ENCODE data around the gene RASSF8. TPM values are rescaled to one million over a fixed set of nuclear protein-coding genes. Genes with fewer than 3 reads are reported as not detected.

RASSF8 gene
- total and polyA plus RNA-seq, 2 of the 8 experiments (the other 6 are each of a cell fraction or from before 2014, with no cell fraction given) = 6.4 to 46.7 TPM

DNA sequence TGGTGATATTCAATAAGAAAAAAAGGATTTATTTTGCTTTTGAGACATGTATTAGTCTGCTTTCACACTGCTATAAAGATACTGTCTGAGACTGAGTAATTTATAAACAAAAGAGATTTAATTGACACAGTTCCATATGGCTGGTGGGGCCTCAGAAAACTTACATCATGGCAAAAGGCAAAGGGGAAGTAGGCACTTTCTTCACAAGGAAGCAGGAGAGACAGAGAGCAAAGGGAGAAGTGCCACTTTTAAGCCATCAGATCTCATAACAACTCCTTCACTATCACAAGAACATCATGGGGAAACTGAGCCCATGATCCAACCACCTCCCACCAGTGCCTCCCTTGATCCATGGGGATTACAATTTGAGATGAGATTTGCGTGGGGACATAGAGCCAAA lies 122.4 kb downstream of the RASSF8 start (continued):
- TF ChIP-seq, protein P1, sequence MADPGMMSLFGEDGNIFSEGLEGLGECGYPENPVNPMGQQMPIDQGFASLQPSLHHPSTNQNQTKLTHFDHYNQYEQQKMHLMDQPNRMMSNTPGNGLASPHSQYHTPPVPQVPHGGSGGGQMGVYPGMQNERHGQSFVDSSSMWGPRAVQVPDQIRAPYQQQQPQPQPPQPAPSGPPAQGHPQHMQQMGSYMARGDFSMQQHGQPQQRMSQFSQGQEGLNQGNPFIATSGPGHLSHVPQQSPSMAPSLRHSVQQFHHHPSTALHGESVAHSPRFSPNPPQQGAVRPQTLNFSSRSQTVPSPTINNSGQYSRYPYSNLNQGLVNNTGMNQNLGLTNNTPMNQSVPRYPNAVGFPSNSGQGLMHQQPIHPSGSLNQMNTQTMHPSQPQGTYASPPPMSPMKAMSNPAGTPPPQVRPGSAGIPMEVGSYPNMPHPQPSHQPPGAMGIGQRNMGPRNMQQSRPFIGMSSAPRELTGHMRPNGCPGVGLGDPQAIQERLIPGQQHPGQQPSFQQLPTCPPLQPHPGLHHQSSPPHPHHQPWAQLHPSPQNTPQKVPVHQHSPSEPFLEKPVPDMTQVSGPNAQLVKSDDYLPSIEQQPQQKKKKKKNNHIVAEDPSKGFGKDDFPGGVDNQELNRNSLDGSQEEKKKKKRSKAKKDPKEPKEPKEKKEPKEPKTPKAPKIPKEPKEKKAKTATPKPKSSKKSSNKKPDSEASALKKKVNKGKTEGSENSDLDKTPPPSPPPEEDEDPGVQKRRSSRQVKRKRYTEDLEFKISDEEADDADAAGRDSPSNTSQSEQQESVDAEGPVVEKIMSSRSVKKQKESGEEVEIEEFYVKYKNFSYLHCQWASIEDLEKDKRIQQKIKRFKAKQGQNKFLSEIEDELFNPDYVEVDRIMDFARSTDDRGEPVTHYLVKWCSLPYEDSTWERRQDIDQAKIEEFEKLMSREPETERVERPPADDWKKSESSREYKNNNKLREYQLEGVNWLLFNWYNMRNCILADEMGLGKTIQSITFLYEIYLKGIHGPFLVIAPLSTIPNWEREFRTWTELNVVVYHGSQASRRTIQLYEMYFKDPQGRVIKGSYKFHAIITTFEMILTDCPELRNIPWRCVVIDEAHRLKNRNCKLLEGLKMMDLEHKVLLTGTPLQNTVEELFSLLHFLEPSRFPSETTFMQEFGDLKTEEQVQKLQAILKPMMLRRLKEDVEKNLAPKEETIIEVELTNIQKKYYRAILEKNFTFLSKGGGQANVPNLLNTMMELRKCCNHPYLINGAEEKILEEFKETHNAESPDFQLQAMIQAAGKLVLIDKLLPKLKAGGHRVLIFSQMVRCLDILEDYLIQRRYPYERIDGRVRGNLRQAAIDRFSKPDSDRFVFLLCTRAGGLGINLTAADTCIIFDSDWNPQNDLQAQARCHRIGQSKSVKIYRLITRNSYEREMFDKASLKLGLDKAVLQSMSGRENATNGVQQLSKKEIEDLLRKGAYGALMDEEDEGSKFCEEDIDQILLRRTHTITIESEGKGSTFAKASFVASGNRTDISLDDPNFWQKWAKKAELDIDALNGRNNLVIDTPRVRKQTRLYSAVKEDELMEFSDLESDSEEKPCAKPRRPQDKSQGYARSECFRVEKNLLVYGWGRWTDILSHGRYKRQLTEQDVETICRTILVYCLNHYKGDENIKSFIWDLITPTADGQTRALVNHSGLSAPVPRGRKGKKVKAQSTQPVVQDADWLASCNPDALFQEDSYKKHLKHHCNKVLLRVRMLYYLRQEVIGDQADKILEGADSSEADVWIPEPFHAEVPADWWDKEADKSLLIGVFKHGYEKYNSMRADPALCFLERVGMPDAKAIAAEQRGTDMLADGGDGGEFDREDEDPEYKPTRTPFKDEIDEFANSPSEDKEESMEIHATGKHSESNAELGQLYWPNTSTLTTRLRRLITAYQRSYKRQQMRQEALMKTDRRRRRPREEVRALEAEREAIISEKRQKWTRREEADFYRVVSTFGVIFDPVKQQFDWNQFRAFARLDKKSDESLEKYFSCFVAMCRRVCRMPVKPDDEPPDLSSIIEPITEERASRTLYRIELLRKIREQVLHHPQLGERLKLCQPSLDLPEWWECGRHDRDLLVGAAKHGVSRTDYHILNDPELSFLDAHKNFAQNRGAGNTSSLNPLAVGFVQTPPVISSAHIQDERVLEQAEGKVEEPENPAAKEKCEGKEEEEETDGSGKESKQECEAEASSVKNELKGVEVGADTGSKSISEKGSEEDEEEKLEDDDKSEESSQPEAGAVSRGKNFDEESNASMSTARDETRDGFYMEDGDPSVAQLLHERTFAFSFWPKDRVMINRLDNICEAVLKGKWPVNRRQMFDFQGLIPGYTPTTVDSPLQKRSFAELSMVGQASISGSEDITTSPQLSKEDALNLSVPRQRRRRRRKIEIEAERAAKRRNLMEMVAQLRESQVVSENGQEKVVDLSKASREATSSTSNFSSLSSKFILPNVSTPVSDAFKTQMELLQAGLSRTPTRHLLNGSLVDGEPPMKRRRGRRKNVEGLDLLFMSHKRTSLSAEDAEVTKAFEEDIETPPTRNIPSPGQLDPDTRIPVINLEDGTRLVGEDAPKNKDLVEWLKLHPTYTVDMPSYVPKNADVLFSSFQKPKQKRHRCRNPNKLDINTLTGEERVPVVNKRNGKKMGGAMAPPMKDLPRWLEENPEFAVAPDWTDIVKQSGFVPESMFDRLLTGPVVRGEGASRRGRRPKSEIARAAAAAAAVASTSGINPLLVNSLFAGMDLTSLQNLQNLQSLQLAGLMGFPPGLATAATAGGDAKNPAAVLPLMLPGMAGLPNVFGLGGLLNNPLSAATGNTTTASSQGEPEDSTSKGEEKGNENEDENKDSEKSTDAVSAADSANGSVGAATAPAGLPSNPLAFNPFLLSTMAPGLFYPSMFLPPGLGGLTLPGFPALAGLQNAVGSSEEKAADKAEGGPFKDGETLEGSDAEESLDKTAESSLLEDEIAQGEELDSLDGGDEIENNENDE (IDR thresholded peaks at IDR 0.05; ENCODE audit: insufficient replicate concordance, low read length) = no peak
- no peak for TF ChIP-seq HDAC2 (IDR thresholded peaks at IDR 0.05; ENCODE audit: borderline replicate concordance in 1 of 2, low read depth in 2 of 2, low read length in 2 of 2)
- TF ChIP-seq BCL11A (IDR thresholded peaks at IDR 0.05; ENCODE audit: low read depth in 2 of 2, low read length in 2 of 2) = no peak
- no peak for TF ChIP-seq CHD1 (IDR thresholded peaks at IDR 0.05; ENCODE audit: low read depth, low read length)
- no peak for TF ChIP-seq TAF1 (IDR thresholded peaks at IDR 0.05; ENCODE audit: low read depth, low read length)
- TF ChIP-seq CTBP2 (IDR thresholded peaks at IDR 0.05; ENCODE audit: borderline replicate concordance, insufficient read depth, insufficient read length, low read length) = no peak
- no peak for TF ChIP-seq RXRA (IDR thresholded peaks at IDR 0.05; ENCODE audit: insufficient read depth, low read depth, low read length)
- TF ChIP-seq, protein P2, sequence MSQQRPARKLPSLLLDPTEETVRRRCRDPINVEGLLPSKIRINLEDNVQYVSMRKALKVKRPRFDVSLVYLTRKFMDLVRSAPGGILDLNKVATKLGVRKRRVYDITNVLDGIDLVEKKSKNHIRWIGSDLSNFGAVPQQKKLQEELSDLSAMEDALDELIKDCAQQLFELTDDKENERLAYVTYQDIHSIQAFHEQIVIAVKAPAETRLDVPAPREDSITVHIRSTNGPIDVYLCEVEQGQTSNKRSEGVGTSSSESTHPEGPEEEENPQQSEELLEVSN (IDR thresholded peaks at IDR 0.05) = no peak
- TF ChIP-seq NANOG (IDR thresholded peaks at IDR 0.05; ENCODE audit: insufficient read depth, low read depth, low read length, poor library complexity, severe bottlenecking) = no peak
- no peak for TF ChIP-seq HDAC6 (IDR thresholded peaks at IDR 0.05; ENCODE audit: low read depth, low read length)
- no peak for TF ChIP-seq JUN (IDR thresholded peaks at IDR 0.05; ENCODE audit: low read depth, low read length)
